Measurements from ENCODE around the gene AGFG2.
"Not testable (repeated sequence)": the region's sequence is repeated elsewhere in the genome, so short reads cannot be mapped to it uniquely, and the experiment has no call there.

Gene AGFG2

GRCh38 chr7:100546926-100547800 lies 8.2 kb downstream of the AGFG2 start:
- Histone ChIP-seq H3K27ac (ENCODE audit: low read length, poor library complexity, severe bottlenecking) (peak overlapping the region; percentile 97), H2BK15ac (ENCODE audit: low read depth, poor library complexity, severe bottlenecking) (peak overlapping the region; percentile 38), H3K23ac (ENCODE audit: low read length in 2 of 2) (no peak overlapping the region), H3K4ac (ENCODE audit: low read depth in 1 of 2, low read length in 2 of 2) (peak overlapping the region in 1 of 2 experiments; percentile 32), H2BK12ac (ENCODE audit: low read length in 2 of 2) (peak overlapping the region; percentile 37 to 91), H3K27me3 (ENCODE audit: control insufficient read depth in 1 of 2, insufficient read depth in 1 of 2, low read length in 2 of 2) (no peaks in the 10 kb centered on the region), H3K79me1 (replicated peaks; ENCODE audit: low read length, poor library complexity, severe bottlenecking) (peaks cover 23% of the 10 kb centered on the region), H3K9me3 (ENCODE audit: control insufficient read depth, low read length) (no peaks in the 10 kb centered on the region), H4K91ac (ENCODE audit: low read length) (no peak overlapping the region), H3K9ac (ENCODE audit: low read length) (peak overlapping the region; percentile 73), H3K36me3 (ENCODE audit: control insufficient read depth in 1 of 2, insufficient read depth in 2 of 2, low read depth in 1 of 2, low read length in 2 of 2) (peaks cover 7 to 20% of the 10 kb centered on the region in 2 experiments), H2BK5ac (ENCODE audit: low read depth, low read length, poor library complexity, severe bottlenecking) (no peak overlapping the region), H4K8ac (ENCODE audit: low read length) (peak overlapping the region; percentile 61), H2BK120ac (ENCODE audit: low read depth, low read length) (peak overlapping the region; percentile 11), H2AK5ac (ENCODE audit: low read length, severe bottlenecking) (peak overlapping the region; percentile 93), H3K4me1 (ENCODE audit: control insufficient read depth, insufficient read depth, low read depth, low read length) (peaks cover 8% of the 10 kb centered on the region), H3K4me2 (ENCODE audit: low read length, poor library complexity, severe bottlenecking) (no peak overlapping the region), H3K18ac (ENCODE audit: low read depth in 1 of 2, low read length in 2 of 2) (peak overlapping the region in 1 of 2 experiments; percentile 61), H3K4me3 (ENCODE audit: insufficient read depth in 1 of 2, low read depth in 1 of 2, low read length in 2 of 2) (no peak overlapping the region), H2AFZ (ENCODE audit: low read depth, low read length) (no peak overlapping the region), H3K14ac (ENCODE audit: low read length in 2 of 2) (no peak overlapping the region)
- 88% methylated on average over 8 of the region's 9 CpGs for WGBS
- no peak for DNase-seq

- DNase-seq = no peak
- Histone ChIP-seq H3K4ac (ENCODE audit: low read depth in 1 of 2, low read length in 2 of 2) (peak overlapping the region in 1 of 2 experiments; percentile 32), H3K36me3 (ENCODE audit: control insufficient read depth in 1 of 2, insufficient read depth in 2 of 2, low read depth in 1 of 2, low read length in 2 of 2) (peaks cover 13 to 27% of the 10 kb centered on the region in 2 experiments), H3K23ac (ENCODE audit: low read length in 2 of 2) (no peak overlapping the region), H3K9ac (ENCODE audit: low read length) (peak overlapping the region; percentile 9), H3K4me1 (ENCODE audit: control insufficient read depth, insufficient read depth, low read depth, low read length) (peaks cover 8% of the 10 kb centered on the region), H2AK5ac (ENCODE audit: low read length, severe bottlenecking) (peak overlapping the region; percentile 93), H3K27me3 (ENCODE audit: control insufficient read depth in 1 of 2, insufficient read depth in 1 of 2, low read length in 2 of 2) (no peaks in the 10 kb centered on the region), H3K14ac (ENCODE audit: low read length in 2 of 2) (no peak overlapping the region), H2BK12ac (ENCODE audit: low read length in 2 of 2) (peak overlapping the region in 1 of 2 experiments; percentile 91), H4K8ac (ENCODE audit: low read length) (peak overlapping the region; percentile 67), H3K9me3 (ENCODE audit: control insufficient read depth, low read length) (no peaks in the 10 kb centered on the region), H2BK15ac (ENCODE audit: low read depth, poor library complexity, severe bottlenecking) (no peak overlapping the region), H2BK5ac (ENCODE audit: low read depth, low read length, poor library complexity, severe bottlenecking) (no peak overlapping the region), H3K4me2 (ENCODE audit: low read length, poor library complexity, severe bottlenecking) (no peak overlapping the region), H3K79me1 (replicated peaks; ENCODE audit: low read length, poor library complexity, severe bottlenecking) (peaks cover 18% of the 10 kb centered on the region), H3K27ac (ENCODE audit: low read length, poor library complexity, severe bottlenecking) (no peak overlapping the region), H4K91ac (ENCODE audit: low read length) (peak overlapping the region; percentile 84), H2BK120ac (ENCODE audit: low read depth, low read length) (peak overlapping the region; percentile 11), H3K18ac (ENCODE audit: low read depth in 1 of 2, low read length in 2 of 2) (peak overlapping the region in 1 of 2 experiments; percentile 4), H2AFZ (ENCODE audit: low read depth, low read length) (no peak overlapping the region), H3K4me3 (ENCODE audit: insufficient read depth in 1 of 2, low read depth in 1 of 2, low read length in 2 of 2) (no peak overlapping the region)
- WGBS = 58% methylated on average over 2 of the region's 2 CpGs
Observed at GRCh38 chr7:100547872-100548271, 8.9 kb downstream of the AGFG2 start.

- not testable (repeated sequence) for H3K4me2 ChIP-seq (ENCODE audit: low read length, poor library complexity, severe bottlenecking); H3K27ac ChIP-seq (ENCODE audit: low read length, poor library complexity, severe bottlenecking); H3K23ac ChIP-seq (ENCODE audit: low read length in 2 of 2); H2BK15ac ChIP-seq (ENCODE audit: low read depth, poor library complexity, severe bottlenecking); H3K27me3 ChIP-seq (ENCODE audit: control insufficient read depth in 1 of 2, insufficient read depth in 1 of 2, low read length in 2 of 2); DNase-seq; H3K9me3 ChIP-seq (ENCODE audit: control insufficient read depth, low read length); H3K14ac ChIP-seq (ENCODE audit: low read length in 2 of 2); H2BK5ac ChIP-seq (ENCODE audit: low read depth, low read length, poor library complexity, severe bottlenecking); H3K4ac ChIP-seq (ENCODE audit: low read depth in 1 of 2, low read length in 2 of 2); H3K4me1 ChIP-seq (ENCODE audit: control insufficient read depth, insufficient read depth, low read depth, low read length); H2BK120ac ChIP-seq (ENCODE audit: low read depth, low read length); H2AFZ ChIP-seq (ENCODE audit: low read depth, low read length); H3K9ac ChIP-seq (ENCODE audit: low read length); H3K4me3 ChIP-seq (ENCODE audit: insufficient read depth in 1 of 2, low read depth in 1 of 2, low read length in 2 of 2)
- H3K36me3 ChIP-seq (ENCODE audit: control insufficient read depth in 1 of 2, insufficient read depth in 2 of 2, low read depth in 1 of 2, low read length in 2 of 2) = peaks cover 17 to 33% of the 10 kb centered on the region in 2 experiments
- H2BK12ac ChIP-seq (ENCODE audit: low read length in 2 of 2) = peak overlapping the region; percentile 21 to 90
- peak overlapping the region; percentile 61 for H4K8ac ChIP-seq (ENCODE audit: low read length)
- H3K18ac ChIP-seq (ENCODE audit: low read depth in 1 of 2, low read length in 2 of 2) = peak overlapping the region in 1 of 2 experiments; percentile 67
- WGBS = 87% methylated on average over 4 of the region's 5 CpGs
- H4K91ac ChIP-seq (ENCODE audit: low read length) = peak overlapping the region; percentile 34
- peak overlapping the region; percentile 20 for H2AK5ac ChIP-seq (ENCODE audit: low read length, severe bottlenecking)
- H3K79me1 ChIP-seq (replicated peaks; ENCODE audit: low read length, poor library complexity, severe bottlenecking) = peaks cover 18% of the 10 kb centered on the region
Observed at GRCh38 chr7:100548446-100548845, 9.4 kb downstream of the AGFG2 start.

GRCh38 chr7:100552532-100552931 lies 13.5 kb downstream of the AGFG2 start:
- Histone ChIP-seq H2AFZ (ENCODE audit: low read depth, low read length) (no peak overlapping the region), H3K9ac (ENCODE audit: low read length) (no peak overlapping the region), H4K8ac (ENCODE audit: low read length) (no peak overlapping the region), H2BK120ac (ENCODE audit: low read depth, low read length) (no peak overlapping the region), H2AK5ac (ENCODE audit: low read length, severe bottlenecking) (no peak overlapping the region), H3K4me2 (ENCODE audit: low read length, poor library complexity, severe bottlenecking) (no peak overlapping the region), H3K18ac (ENCODE audit: low read depth in 1 of 2, low read length in 2 of 2) (no peak overlapping the region), H3K4me3 (ENCODE audit: insufficient read depth in 1 of 2, low read depth in 1 of 2, low read length in 2 of 2) (no peak overlapping the region), H2BK5ac (ENCODE audit: low read depth, low read length, poor library complexity, severe bottlenecking) (no peak overlapping the region), H3K36me3 (ENCODE audit: control insufficient read depth in 1 of 2, insufficient read depth in 2 of 2, low read depth in 1 of 2, low read length in 2 of 2) (peaks cover 33 to 51% of the 10 kb centered on the region in 2 experiments), H3K9me3 (ENCODE audit: control insufficient read depth, low read length) (no peaks in the 10 kb centered on the region), H3K27me3 (ENCODE audit: control insufficient read depth in 1 of 2, insufficient read depth in 1 of 2, low read length in 2 of 2) (no peaks in the 10 kb centered on the region), H2BK15ac (ENCODE audit: low read depth, poor library complexity, severe bottlenecking) (no peak overlapping the region), H3K27ac (ENCODE audit: low read length, poor library complexity, severe bottlenecking) (no peak overlapping the region), H3K4me1 (ENCODE audit: control insufficient read depth, insufficient read depth, low read depth, low read length) (peaks cover 4% of the 10 kb centered on the region), H3K14ac (ENCODE audit: low read length in 2 of 2) (no peak overlapping the region), H3K23ac (ENCODE audit: low read length in 2 of 2) (no peak overlapping the region), H4K91ac (ENCODE audit: low read length) (no peak overlapping the region), H3K79me1 (replicated peaks; ENCODE audit: low read length, poor library complexity, severe bottlenecking) (peaks cover 12% of the 10 kb centered on the region), H2BK12ac (ENCODE audit: low read length in 2 of 2) (no peak overlapping the region), H3K4ac (ENCODE audit: low read depth in 1 of 2, low read length in 2 of 2) (no peak overlapping the region)
- DNase-seq = no peak
- 98% methylated on average over 2 of the region's 2 CpGs for WGBS
